ENCODE measurements around the gene APLP2.

APLP2 gene

GRCh38 chr11:130141561-130142341 lies 72.1 kb downstream of the APLP2 start:
- DNase-seq (ENCODE audit: extremely low read depth in 1 of 2, low read depth in 1 of 2) = no peak

- DNase-seq (ENCODE audit: extremely low read depth in 1 of 2, low read depth in 1 of 2) = no peak
Measured at GRCh38 chr11:130144141-130144540, 74.4 kb downstream of the APLP2 start.

- no peak for DNase-seq (ENCODE audit: extremely low read depth in 1 of 2, low read depth in 1 of 2)
Measured at GRCh38 chr11:130144861-130145281, 75.2 kb downstream of the APLP2 start.

- DNase-seq (ENCODE audit: extremely low read depth in 1 of 2, low read depth in 1 of 2) = no peak
Measured at GRCh38 chr11:130145311-130145812, 75.7 kb downstream of the APLP2 start.

GRCh38 chr11:130145975-130146776 lies 76.5 kb downstream of the APLP2 start:
- DNase-seq (ENCODE audit: extremely low read depth in 1 of 2, low read depth in 1 of 2) = no peak

GRCh38 chr11:130146796-130147195 lies 77.1 kb downstream of the APLP2 start:
- no peak for DNase-seq (ENCODE audit: extremely low read depth in 1 of 2, low read depth in 1 of 2)

- DNase-seq (ENCODE audit: extremely low read depth in 1 of 2, low read depth in 1 of 2) = no peak
Measured at GRCh38 chr11:130148796-130149326, 79.2 kb downstream of the APLP2 start.

GRCh38 chr11:130150790-130151189 lies 81.1 kb downstream of the APLP2 start:
- DNase-seq (ENCODE audit: extremely low read depth in 1 of 2, low read depth in 1 of 2) = no peak

- no peak for DNase-seq (ENCODE audit: extremely low read depth in 1 of 2, low read depth in 1 of 2)
Measured at GRCh38 chr11:130151196-130151595, 81.5 kb downstream of the APLP2 start.

- no peak for DNase-seq (ENCODE audit: extremely low read depth in 1 of 2, low read depth in 1 of 2)
Measured at GRCh38 chr11:130156108-130157022, 86.7 kb downstream of the APLP2 start.

GRCh38 chr11:130157101-130157500 lies 87.4 kb downstream of the APLP2 start:
- no peak for DNase-seq (ENCODE audit: extremely low read depth in 1 of 2, low read depth in 1 of 2)

- DNase-seq (ENCODE audit: extremely low read depth in 1 of 2, low read depth in 1 of 2) = no peak
Measured at GRCh38 chr11:130157840-130158239, 88.1 kb downstream of the APLP2 start.

GRCh38 chr11:130159139-130159538 lies 89.4 kb downstream of the APLP2 start:
- DNase-seq (ENCODE audit: extremely low read depth in 1 of 2, low read depth in 1 of 2) = no peak

GRCh38 chr11:130159657-130160497 lies 90.2 kb downstream of the APLP2 start, which contains the start of gene ST14:
TSS of gene ST14 (plus strand) at chr11:130159782. CDS start at chr11:130159980, 198 bp downstream.
- no peak for DNase-seq (ENCODE audit: extremely low read depth in 1 of 2, low read depth in 1 of 2)

- DNase-seq (ENCODE audit: extremely low read depth in 1 of 2, low read depth in 1 of 2) = no peak
Measured at GRCh38 chr11:130160498-130161155, 90.9 kb downstream of the APLP2 start.

GRCh38 chr11:130161441-130162145 lies 91.9 kb downstream of the APLP2 start:
- DNase-seq (ENCODE audit: extremely low read depth in 1 of 2, low read depth in 1 of 2) = no peak

- DNase-seq (ENCODE audit: extremely low read depth in 1 of 2, low read depth in 1 of 2) = no peak
Measured at GRCh38 chr11:130162733-130163132, 93.0 kb downstream of the APLP2 start.

Measured in activated CD8-positive, alpha-beta memory T cell treated with anti-CD3 and anti-CD28 coated beads for 1 hour (primary cell).